Stimulated activated CD4-positive, alpha-beta T cell treated with anti-CD3 and anti-CD28 coated beads, Interleukin-15, amount 100 ng/mL, for 24 hours (primary cell): ENCODE measurements around the gene OPHN1.
"Not testable (repeated sequence)": the region's sequence is repeated elsewhere in the genome, so short reads cannot be mapped to it uniquely, and the experiment has no call there.

Experiments
- DNase-seq: peaks from one replicate; pipeline ENCODE4 v3.0.0-alpha.2; 2020

The OPHN1 gene

DNA sequence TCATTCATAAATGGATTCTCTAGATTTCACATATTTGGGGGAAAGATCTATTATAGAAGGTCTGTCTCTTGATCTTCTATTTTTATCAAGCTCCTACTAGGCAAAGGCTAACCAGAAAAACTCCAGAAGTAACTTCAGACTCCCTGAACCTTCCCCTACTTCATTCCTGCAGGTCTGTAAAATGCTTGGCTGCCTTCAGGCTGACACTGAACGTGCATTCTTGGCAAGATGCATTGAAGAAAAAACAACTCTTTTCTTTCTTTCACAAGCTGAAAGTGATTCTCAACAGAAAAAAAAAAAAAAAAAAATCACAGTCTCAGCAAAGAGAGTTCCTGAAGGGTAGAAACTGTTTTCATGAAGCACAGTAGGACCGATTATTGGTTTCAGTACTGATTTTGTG lies 12.7 kb downstream of the OPHN1 start:
- DNase-seq, result no peak

DNA sequence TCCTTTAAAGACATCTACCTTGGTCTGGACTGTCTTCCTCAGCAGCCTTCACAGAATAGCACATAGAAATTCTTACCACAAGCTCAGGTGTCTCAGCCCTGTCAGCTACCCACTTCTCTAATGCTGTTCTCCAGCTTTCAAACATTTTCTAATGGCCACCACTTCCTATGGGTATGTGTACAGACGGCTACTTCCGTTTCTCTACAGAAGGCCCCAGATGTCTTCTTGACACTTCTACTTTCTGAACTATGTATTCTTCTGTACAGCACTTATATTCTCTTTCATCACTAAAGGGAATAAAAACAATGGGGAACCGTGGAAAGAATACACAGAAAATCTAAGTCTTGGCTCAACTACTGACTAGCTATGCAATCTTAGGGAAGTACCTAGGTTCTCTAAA lies 13.3 kb downstream of the OPHN1 start:
- no peak for DNase-seq

DNA sequence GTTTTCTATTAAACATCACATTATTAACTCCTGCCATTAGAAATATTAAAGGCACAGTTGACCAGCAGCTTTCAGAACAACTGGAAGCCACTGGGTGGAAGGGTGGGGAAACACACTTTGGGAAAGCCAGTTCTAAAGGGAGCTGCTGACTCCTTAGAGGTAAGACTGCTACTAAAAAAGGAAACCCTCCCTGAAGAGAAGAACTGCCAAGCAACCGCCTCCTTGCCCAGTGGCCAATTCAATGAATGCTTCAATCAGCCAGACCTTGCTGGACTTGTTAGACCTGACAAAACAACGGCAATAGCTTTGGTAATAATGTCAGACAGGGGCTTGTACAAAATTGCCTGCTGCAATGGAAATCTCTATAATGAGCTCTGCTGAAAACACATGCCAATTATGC lies 15.6 kb downstream of the OPHN1 start:
- DNase-seq, result no peak

DNA sequence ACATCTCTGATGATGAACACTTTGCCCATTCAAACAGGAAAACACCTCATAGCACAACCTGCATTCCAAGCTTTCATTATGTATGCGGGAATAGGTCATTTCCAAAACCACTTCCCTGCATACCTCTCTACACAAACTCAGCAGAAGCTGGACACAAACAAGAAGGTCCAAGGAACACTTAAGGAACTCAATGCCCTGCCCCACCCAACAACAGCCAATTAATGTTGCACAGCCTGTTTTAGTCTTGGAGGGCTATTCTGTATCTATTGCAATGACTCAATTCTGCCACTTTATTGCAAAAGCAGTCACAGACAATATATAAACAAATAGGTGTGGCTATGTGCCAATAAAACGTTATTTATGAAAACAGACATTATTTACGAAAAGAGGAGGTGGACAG lies 16.7 kb downstream of the OPHN1 start:
- DNase-seq, result no peak

DNA sequence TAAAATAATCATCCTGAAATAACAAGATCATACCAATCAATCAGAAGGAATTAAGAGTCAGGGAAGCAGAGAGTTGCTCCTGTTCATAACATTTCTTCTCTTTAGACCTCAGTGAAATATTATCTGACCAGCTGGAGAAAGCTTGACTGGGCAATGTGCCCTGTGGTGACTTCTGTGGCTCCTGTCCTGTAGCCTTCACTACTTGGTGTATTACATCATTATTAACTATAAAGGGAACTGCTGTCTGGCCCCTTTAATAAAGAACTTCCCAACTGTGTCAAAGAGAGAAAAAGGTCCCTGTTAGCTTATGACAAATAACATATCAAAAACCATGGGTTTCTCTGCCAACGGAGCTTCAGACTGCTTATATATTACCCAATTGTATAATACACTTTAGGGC lies 18.0 kb downstream of the OPHN1 start:
- no peak for DNase-seq

DNA sequence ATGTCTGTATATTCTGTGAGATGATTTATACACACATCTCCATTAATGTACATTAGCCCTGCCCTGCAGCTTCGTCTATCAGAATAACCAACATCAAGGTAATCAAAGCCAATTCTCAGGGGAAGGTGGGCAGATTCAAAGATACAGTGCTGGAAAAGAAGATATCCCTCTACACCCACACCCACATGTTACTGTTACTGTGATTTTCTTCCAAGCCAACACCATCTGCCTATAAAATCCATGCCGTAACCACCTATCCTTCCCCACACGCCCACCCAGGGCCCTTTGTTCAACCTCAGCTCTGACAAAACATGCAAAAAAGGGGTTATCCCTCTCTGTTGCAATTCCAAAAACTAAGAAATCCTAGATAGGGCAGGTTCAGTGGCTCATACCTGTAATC lies 20.0 kb downstream of the OPHN1 start:
- no peak for DNase-seq

DNA sequence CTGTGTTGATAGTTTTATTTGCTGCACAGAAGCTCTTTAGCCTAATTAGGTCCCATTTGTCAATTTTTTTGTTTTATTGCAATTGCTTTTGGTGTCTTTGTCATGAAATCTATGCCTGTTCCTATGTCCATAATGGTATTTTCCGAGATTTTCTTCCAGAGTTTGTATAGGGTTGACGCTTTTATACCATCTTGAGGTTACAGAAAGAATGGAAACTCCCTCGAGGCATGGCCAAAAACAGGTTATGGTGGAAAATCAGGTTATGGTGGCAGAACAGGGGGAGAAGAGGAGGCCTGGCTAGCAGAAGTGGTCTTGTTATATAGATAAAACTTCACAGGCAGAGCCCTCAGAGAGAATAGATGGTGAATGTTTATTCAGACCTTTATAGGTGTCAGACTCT lies 21.6 kb downstream of the OPHN1 start:
- DNase-seq, result no peak

DNA sequence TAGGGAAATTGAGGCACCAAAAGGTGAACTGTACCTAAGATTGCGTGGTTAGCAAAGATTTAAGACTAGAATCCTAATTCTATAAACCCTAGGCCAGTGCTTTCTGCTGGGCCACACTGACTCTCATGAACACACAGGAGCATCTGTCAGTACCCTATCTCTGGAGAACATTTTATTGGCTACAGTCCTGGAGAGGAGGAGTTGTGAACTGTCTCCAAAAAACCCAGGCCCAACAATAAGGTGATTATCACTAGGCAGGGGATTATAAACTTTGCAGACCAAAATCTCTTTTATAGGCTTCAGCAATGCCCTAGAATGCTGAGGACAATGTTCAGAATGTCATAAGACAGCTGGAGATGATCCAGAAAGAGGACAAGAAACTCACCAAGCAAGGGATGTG lies 24.1 kb downstream of the OPHN1 start:
- DNase-seq, result no peak

DNA sequence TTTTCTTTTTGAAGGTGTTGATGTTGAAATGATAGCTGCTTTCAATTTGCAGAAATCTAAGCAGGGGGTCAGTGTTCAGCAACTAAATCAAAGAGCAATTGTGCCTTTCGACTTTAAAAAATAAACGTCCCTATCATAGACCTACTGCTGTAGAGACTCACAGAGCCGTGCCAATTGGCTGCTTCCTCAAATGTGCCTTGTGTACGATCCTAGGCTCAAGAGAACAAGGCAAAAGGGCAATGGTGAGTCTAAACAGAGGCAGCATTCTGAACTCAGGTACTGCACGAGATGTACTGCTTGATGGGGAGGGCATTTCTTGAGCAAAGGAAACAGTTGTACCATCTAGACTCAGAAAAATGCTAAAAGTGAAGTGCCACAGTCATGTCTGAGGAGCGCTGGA lies 29.8 kb downstream of the OPHN1 start:
- no peak for DNase-seq

DNA sequence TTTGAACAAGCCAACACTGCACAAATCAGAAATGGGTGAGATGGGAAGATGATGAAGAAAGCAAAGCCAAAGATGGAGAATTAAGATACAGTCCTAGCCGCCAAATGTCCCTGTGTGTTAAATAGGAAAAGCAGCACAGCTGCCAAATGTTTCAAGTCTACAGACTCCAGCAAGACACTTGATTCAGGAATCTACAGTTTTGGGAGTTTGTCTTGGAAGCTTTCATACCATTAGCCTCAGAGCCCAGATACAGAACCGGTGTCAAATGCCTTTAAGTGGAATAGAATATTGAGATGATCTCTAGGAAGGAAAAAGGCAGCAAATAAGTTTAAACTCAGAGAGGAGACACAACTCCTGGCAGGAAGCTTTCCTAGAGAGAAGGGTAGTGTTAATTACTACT lies 30.3 kb downstream of the OPHN1 start:
- DNase-seq, result no peak

DNA sequence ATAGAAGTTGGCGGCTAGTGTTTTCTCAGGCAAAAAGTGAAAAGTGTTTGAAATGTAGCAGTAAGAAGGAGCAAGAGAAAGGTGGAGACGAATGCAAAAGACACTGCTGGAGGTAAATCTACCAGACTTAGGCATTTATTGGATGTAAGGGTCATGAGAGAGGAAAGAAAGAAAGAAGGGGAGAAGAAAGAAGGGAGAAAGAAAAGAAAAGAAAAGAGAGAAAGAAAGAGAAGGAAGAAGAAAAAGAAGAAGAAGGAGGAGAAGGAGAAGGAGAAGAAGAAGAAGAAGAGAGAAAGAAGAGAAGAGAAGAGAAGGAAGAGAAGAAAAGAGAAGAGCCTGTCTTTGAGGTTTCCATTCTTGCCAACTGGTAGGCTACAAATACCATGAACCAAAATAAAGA lies 31.2 kb downstream of the OPHN1 start:
- no peak for DNase-seq

DNA sequence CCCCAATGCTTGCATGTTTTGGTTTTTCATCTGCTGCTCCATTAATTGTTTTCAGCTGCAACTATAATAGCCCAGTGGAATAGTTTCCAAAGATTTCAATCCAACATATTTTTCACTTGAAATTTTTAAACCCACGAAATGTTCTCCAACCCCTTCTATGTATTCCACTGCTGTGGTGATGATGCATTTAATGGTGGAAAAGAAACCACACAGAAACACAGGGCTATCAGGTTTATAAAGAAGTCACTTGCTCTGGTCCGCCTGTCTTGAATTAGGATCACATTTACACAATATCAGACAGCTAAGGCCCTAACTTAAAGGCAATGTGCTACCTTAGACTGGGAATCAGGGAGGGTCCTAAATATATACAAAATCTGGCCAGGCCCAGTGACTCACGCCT lies 35.0 kb downstream of the OPHN1 start:
- DNase-seq, result no peak

DNA sequence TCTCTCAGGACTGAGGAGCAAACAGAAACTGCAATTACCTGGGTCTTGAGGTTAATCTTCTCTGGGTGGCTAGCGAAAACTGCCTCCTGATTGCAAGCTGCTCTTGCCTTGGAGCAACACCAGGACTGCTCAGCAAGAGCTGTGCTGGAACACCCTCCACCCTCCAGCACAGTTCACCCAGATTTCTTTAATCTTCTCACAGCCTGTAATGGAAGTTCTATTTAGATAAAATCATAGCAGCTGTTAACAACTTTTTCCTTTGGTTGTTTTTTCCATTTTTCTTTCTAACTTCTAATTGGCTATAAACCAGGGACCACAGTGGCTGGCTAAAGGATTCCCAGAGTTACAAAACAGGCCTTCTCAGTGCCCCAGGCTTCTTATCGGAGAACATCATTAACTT lies 36.3 kb downstream of the OPHN1 start:
- DNase-seq, result no peak

DNA sequence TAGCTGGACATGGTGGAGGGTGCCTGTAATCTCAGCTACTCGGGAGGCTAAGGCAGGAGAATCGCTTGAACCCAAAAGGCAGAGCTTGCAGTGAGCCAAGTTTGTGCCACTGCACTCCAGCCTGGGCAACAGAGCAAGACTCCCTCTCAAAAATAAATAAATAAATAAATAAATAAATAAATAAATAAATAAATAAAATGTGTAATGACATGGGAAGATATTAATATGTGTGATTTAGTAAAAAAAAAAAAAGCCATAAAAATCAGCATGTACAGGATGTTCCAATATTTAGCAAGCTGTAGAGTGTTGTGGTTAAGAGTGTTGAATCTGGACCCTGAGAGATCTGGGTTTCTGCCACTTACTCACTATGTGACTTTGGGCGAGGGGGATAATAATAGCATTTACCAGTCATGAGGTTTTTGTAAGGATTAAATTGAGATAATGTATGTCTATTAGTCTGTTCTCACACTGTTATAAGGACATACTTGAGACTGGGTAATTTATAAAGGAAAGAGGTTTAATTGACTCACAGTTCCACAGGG lies 43.8 kb downstream of the OPHN1 start:
- DNase-seq, result not testable (repeated sequence)

DNA sequence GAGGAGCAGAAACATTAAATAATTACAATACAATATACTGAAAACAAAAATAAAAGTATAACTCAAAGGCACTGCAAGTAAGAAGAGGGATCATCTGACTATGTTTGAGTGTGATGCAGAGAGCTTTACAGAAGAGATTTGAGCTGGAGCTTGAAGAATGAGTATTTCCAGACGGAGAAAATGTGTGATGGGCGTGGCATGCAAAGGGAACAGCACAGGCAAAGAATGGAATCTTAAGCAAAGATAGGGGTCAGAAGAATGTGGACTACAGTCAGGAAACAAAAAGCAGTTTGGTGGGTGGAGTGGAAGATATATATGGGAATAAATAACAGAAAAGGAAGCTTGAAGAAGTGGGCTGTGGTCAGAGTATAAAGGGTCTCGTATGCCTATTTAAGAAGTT lies 45.5 kb downstream of the OPHN1 start:
- no peak for DNase-seq

DNA sequence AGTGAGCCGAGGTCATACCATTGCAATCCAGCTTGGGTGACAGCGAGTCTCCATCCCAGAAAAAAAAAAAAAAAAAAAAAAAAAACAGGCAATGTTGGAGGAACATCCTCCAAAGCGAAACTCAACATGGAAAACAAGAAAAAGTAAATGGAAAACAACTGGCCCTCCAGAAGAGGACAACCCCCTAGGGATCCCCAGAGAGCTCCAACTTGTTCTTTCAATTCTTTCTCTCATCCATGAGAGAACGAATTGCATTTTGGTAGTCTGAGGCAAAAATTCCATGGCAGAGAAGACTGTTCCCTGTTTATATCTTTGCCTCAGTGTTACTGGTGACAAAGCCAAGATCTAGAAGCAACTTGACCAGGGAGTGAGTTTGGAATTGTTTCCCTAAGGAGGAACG lies 49.8 kb downstream of the OPHN1 start:
- DNase-seq, result no peak

DNA sequence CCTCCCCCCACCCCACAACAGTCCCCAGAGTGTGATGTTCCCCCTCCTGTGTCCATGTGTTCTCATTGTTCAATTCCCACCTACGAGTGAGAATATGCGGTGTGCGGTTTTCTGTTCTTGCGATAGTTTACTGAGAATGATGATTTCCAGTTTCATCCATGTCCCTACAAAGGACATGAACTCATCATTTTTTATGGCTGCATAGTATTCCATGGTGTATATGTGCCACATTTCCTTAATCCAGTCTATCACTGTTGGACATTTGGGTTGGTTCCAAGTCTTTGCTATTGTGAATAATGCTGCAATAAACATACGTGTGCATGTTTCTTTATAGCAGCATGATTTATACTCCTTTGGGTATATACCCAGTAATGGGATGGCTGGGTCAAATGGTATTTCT lies 55.7 kb downstream of the OPHN1 start:
- not testable (repeated sequence) for DNase-seq

DNA sequence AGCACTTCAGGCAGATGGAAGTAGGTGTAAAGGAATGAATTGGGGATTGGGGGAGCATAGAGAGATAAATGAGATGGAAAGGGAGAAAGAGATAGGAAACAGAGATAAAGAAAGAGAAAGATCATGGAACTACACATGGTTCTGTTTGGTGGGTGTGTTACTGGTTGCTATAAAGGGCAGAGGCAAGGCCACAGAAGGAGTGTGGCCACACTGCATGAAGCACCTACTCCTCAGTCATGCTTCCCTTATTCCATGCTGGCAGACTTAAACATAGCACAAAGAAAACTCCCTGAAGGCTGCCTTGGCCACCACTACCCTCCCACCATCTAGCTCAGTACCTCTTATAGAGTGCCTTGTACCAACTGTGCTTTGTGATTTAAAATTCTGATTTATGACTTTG lies 56.9 kb downstream of the OPHN1 start:
- no peak for DNase-seq

DNA sequence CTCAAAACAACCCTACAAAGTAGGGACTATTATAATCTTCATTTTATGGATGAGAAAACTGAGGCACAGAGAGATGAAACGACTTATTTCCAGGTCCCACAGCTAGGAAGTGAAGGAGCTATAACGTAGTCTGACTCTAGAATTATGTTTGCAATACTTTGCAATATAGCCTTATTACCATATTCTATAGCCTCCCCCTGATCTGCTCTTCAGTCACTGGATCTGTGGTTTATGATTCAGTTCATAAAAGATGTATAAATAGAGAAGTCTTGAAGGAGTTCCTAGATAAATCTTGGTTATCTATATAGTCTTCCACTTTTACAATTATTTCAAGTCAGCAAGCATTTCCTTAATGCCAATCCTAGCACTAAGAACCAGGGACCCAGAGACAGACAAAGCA lies 57.5 kb downstream of the OPHN1 start:
- DNase-seq, result no peak

DNA sequence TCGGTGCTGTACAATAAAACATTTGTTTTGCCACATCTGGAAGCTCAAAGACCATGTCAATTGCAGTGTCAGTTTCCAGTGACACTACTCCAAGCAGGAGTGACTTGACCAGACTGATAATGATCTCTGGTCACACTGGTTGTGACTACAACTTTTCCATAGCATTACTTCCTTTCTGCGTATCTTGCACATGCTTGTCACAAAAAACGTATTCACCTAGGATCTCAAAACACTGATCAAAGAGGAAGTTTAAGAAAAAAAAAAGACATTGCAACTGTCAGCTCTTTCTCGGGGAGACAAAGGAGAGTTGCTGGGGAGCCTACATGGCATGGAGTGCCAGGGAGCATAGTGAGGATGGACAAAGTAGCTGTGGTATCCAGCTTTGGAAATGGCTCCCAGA lies 60.6 kb downstream of the OPHN1 start:
- DNase-seq, result no peak

DNA sequence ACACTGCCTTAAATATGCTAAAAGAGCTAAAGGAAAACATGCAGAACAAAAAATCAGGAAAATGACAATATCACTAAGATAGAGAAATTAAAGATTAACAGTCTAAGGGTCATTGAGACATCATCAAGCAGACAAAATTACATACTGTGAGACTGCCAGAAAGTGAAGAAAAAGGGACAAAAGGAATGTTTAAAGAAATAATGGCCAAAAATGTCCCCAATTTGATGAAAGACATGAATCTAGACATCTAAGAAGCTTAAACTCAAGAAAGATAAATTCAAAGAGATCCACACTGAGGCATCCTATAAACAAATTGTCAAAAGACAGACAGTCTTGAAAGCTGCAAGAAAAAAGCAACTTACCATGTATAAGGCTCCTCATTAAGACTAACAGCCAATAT lies 63.7 kb downstream of the OPHN1 start:
- DNase-seq, result no peak

DNA sequence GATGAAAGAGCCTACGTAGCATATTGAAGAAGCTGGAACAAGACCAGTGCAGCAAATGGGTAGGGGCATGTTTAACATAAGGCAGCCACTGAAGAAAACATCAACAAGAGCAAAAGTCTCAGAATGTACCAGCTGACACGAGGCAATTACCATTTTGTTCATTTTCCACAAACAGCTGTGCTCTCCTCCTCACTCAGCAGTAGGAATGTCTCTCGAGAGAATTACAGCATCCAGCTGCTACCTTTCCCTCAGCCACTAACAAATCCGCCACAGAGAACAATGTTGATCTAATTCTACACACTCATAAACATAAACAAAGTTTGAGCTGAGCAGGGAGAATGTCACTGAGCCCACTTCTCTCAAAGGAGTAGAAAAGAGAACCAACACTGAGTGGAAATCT lies 68.0 kb downstream of the OPHN1 start:
- DNase-seq, result no peak

DNA sequence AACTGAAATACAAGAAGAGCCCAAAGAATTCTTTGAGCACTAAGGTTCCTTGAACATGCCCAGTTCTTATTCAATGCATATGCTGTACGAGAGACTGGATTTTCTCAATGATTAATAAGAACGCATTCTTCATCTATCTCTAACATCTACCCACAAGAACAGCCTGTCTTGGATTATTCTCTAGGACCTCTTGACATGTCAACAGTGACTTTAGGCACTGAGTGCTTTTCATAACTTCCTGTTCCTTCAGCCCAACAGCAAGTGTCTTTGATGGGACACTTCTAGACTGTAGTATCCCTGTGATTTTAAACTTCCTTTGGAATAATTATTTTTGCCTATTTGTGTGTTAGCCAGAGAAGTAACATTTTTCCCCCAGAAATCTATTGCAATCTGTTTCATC lies 69.3 kb downstream of the OPHN1 start:
- DNase-seq, result no peak

DNA sequence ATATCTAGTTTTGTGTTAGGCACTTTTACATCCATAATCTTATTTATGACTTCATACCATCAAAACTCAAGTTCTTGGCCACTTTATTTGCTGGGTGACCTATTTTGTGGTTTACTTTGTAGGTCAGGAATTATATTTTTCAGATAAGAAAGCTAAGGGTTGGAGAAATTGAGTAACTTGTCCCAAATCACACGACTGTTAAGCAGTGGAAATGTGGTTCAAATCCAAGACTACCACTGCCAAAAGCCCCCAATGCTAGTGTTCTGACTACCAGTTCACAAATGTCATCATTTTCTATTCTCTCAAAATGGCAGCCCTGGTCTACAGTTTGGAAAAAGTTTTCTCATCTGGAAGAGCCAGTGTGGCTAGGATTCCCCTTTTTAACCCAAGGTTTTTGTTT lies 74.6 kb downstream of the OPHN1 start:
- DNase-seq, result no peak

DNA sequence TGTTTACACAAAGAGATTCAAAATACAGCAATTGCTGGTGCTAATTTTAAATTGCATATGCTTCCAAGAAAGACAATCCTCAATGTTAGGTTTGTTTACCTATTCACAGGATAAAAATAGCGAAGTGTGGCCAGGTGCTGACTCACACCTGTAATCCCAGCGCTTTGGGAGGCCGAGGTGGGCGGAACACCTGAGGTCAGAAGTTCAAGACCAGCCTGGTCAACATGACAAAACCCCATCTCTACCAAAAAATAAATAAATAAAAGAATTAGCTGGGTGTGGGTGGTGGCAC lies 77.7 kb downstream of the OPHN1 start:
- no peak for DNase-seq

DNA sequence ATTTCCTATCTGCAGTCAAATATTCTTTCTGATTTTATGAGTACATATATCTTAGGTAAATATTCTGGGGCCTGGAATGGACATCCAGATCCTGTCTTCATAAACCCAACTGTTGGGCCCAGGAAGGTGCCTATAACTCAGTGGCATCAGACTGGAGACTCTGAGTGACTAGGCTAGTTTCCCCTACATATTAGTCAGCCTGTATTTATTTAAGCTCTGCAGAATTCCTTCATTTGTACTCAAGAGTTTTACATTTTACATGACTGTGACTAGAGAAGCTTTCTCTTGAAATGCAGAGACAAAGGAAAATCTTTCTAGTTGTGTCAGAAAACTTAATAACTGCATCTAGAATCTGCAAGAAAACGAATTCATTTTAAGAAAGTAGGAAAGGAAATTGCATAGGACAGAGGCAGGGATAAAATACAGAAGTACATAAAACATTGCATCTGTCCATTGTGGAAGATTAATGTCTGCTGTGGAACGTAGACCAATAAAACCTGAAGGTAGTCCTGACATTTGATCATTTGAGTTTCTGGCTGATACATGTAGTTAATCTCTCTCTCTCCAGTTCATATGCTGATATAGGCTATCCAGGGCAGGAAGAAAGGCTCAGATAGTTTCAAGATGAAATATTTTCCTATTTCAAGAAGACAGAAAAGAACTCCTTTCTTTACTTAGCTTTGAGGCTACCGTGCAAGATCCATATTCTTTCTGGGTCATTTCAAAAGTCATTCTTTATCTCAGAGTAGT lies 78.2 kb downstream of the OPHN1 start:
- DNase-seq, result no peak
